DMS153 treated with DMSO at 0.1 percent for 48 hours (cell line): ENCODE measurements around the gene TBPL2.
"Not testable (repeated sequence)": the region's sequence is repeated elsewhere in the genome, so short reads cannot be mapped to it uniquely, and the experiment has no call there.

Experiments used
- DNase-seq: peaks from one replicate; lab custom pipeline; 2025; ENCODE audit not compliant: unreplicated experiment; lab: John Stamatoyannopoulos, UW

The TBPL2 gene

DNA sequence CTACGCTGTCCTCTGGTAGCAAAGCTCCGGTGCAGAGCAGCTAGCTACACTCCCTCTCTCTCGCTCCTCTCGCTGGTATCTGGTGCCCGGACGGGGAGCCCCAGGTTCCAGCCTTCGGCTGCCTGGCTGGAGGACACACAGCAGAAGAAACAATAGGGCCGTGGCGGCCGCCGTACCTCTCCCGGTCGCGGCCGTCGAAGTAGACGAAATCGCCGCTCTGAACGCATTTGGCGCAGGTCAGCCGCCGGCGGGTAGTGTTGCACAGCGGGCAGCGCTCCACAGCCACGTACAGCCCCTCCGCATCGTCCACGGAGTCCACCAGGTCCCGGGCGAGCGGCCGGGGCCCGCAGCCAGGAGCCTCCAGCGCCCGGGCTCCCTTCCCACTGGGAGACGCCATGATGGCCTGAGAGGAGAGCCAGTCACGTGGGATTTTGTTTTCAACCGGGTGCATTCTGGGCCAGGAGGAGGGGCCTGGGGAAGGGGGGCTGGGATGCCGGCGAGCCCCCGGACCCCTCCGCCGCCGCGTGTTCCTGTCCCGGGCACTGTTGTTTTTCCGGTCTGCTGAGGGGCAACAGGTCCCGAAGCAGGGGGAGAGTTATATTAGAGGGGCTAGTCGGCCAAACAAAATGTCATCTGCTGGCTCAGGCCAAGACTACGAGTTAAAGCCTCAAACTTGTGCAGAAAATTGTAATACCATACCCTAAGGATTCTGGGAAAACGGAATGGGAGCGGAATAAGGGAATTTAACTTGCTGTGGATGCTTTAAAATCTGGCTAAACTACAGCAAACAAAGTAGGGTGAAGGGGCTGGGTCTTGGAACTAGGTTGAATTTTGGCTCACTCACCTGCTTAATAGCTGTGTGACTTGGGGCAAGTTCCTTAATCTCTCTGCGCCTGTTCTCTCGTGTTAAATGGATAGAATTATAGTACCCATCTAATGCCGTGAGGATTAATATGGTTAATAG is 28.7 kb downstream of the TBPL2 start, which contains the start of gene ATG14:
Gene ATG14 (minus strand): TSS at position 405 of the 964 bp plus-strand sequence. CDS start 8 bp downstream, at position 397.
- peak; percentile 54 for DNase-seq

DNA sequence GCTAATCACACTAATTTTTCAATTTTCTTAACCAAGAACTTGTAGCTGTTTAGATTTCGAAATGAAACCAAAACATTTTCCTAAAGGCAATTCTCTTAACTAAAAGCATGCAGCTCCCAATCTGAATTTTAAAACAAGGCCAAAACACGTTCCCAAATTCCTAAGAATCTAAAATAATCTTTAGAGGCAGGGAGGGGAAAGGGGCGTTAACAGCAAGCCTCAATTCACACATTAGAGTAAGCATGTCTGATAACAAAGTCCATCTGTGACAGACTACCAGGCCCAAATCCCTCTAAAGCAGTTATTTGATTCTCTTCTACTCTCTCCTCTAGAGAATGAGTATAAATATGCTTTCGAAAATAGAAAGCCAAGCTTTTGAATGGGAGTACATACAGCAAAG is 29.5 kb downstream of the TBPL2 start:
- no peak for DNase-seq

DNA sequence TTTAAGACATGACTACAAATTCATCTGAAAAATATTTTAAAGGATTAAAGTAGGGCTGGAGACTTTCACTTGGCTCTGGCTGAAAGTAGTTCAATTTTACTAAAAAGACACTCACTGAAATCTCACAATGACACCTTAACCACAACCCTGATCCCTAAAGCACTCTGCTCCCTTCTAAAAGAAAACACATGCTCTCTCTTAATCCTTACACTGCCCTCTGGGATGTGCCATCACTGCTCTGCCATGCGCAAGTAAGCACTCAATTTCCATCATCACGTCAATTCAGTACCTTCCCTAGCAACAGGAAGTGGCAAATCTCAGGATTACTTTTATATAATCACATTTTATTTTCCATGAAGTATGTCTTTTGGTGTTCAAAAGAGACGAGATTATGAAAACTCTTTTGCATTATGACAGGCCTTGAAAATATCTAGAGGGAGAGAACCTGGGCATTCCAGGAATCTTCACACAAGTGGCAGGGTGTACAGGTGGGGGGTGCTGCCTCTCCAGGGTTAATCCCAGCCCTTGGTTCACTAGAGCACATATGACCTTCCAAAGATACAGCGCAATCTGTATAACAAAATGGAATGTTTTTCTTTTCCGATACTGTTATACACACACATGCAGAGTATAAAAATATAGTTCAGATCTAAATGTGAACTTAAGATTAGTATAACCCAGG is 36.1 kb downstream of the TBPL2 start:
- no peak for DNase-seq

DNA sequence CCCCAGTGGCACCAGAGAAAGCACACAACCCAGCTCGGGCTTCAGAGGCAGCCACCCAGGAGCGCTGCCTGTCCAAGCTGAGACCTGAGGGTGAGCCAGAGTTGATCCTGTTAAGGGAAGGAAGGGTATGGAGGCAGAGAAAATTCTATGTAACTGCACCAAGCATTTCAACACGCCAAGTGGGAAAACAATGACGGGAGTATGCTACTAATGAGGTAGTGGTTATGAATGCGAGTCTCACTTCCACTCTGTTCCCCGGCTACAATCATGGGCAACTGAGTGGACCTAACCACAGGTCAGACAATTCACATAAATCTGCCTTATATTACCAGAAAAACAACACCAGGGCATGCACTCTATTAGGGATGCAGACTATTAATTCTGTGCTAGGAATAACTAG is 38.7 kb downstream of the TBPL2 start:
- no peak for DNase-seq

- DNase-seq = no peak
These were observed 40.6 kb downstream of the TBPL2 start for GRCh38 chr14:55399852-55400251.

DNA sequence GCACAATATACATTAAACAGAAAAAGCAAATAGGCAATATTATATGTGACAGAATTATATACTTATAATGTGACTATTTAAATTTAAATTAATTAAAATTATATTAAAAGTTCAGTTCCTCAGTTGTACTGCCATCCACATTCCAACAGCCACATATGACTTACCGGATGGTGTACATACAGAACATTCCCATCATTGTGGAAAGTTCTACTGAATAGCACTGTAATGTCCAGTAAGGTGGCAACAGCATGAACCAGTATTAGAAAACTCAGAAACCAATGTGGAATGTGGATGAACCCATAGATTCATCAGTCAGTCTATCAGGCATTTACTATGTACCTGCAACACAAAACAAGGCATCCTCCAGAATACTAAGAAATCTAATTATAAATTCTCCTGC is 41.2 kb downstream of the TBPL2 start:
- no peak for DNase-seq

DNA sequence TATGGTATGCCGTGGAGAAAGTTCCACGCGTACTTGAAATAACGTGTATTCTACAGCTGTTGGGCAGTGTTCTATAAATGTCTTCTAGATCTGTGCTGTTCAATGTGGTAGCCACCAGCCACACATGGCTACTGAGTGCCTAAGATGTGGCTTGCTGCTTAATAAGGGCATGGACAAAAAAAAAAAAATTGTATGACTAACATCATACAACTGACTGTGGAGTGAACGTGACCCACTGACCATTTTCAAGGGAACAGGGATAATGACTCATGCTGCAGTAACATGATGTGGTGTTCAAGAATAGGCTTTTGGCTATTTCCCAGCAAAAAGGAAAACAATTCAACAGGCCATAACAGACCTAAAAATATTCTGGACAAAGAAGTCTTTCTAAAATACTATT is 41.7 kb downstream of the TBPL2 start:
- no peak for DNase-seq

GRCh38 chr14:55389330-55389729 is 51.1 kb downstream of the TBPL2 start:
- DNase-seq = no peak

- no peak for DNase-seq
These were observed 52.3 kb downstream of the TBPL2 start for GRCh38 chr14:55388160-55388559.

- DNase-seq = no peak
These were observed 53.3 kb downstream of the TBPL2 start for GRCh38 chr14:55387121-55387520.

DNA sequence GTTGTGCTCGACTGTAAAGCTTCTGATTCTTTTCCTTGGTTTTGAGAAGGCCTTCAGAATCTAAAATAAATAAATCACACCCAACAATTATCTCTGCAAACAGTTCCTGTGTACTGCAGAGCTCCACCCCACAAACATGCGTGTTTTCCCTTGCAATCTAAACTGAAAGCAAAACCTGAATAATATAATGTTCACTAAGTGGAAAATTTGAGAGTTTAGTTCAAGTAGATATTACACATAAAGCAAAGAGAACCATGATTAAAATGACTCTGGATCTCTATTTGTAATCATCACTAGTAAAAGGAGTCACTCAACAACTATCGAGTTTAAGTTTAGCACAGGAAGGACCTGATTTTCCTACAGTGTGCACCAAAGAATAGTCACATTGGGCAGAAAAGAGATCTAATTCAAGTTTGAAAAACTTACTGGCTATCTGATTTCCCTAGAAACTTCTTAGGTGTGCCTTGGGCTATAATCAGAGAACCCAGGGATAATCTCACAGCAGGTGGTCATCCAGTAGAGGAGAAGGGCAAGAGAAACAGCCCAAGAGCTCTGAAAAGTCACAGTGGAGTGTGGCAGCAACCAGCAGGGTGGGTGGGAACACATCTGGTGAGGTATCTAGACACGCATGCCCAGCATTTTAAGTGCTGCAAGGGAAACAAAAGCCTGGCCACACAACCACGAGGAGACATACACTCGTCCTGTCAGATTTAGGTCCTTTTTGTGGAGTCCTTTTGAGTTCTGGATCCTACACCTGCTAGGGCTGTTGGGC is 54.2 kb downstream of the TBPL2 start:
- DNase-seq = no peak

GRCh38 chr14:55384536-55384935 is 55.9 kb downstream of the TBPL2 start:
- no peak for DNase-seq

DNA sequence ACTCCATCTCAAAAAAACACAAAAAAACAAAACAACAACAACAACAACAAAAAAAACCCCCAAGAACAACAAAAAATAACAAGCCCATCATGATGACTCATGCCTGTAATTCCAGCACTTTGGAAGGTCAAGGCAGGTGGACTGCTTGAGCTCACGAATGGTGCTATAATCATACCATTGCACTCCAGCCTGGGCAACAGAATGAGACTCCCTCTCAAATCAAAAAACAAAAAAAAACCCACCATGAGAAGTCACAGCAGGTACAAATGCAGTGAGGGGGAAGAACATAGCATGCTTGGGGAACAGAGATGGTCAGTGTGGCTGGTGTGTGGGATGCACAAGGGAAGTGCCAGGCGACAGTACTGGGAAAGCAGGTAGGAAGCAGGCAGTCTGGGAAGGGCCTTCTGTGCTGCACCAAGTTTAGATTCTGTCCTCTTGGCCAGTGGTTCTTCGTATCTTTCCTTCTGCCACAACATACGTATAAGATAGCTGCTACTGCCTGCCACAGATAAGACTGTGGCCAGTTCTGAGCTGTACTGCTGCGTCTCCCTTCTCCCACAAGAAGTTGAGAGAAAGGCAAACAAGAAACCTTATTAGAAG is 56.8 kb downstream of the TBPL2 start:
- no peak for DNase-seq

DNA sequence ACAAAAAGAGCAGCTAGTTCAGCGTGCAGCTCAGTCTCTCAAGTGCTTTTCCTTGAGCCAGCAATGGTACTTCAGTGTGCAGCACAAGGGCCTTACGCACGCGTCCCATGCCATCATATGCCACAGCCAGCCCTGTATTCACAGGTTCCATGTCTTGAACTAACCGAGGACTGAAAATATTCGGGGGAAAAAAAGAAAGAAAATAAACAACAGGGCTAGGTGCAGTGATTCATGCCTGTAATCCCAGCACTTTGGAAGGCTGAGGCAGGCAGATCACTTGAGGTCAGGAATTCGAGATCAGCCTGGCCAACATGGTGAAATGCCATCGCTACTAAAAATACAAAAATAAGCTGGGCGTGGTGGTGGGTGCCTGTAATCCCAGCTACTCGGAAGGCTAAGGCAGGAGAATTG is 57.4 kb downstream of the TBPL2 start:
- not testable (repeated sequence) for DNase-seq

DNA sequence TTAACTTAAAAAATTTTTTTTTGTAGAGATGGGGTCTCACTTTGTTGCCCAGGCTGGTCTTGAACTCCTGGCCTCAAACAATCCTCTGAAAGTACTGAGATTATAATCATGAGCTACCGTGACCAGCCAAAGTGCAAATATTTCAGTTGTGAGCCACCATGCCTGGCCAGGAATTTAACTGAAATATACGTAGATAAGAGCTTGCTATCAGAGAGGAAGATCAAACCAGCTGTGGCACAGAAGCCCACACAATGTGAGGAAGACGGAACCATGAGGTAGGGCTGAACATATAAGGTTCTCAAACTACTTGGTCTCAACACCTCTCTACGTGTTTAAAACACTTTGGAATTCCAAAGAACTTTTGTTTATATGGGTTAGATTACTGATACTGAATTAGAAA is 57.9 kb downstream of the TBPL2 start:
- DNase-seq = no peak

DNA sequence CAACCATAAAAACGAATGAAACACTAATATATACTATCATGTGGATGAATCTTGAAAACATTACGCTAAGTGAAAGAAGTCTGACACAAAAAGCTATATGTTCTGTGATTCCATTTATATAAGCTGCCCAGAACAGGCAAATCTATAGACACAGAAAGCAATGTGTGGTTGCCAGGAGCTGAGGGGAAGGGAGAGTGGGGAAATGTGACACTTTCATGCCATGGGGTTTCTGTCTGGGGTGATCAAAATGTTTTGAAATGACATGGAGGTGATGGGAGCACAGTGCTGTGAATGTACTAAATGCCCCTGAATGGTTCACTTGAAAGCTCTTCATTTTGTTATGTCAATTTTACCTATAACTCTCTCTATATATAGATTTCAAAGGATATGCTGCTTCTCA is 58.9 kb downstream of the TBPL2 start:
- no peak for DNase-seq

DNA sequence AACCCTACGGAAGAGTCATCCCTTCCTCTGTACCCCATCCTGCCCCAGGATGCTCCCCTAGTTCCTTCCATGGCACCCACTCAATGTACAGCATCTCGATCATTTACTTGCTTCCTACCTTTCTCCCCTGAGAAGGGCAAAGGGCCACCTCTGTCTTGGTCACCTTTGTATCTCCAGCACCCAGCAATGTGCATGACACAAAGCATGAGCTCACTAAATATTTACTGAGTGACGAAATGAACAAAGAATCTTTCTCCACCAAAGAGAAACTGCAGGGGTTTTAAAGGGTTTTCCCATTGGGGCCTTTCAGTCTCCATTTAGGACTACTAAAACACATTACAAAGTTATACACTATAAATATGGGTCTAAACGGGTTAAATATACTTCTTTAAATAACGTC is 59.4 kb downstream of the TBPL2 start:
- DNase-seq = no peak

DNA sequence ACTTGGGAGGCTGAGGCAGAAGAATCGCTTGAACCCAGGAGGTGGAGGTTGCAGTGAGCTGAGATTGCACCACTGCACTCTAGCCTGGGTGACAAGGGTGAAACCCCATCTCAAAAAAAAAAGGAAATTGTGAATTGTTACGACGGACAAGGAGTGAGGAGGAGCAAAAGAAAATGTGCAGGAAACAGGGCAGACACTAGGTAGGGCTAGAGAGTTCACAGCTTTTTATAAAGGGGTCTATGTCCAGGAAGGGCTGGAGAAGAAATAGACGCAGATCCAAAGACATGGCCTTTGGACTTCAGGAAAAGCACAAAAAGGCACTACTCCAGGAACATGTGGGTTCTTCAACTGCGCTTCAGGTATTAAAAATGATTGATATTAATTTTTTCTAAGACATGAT is 63.2 kb downstream of the TBPL2 start:
- no peak for DNase-seq

DNA sequence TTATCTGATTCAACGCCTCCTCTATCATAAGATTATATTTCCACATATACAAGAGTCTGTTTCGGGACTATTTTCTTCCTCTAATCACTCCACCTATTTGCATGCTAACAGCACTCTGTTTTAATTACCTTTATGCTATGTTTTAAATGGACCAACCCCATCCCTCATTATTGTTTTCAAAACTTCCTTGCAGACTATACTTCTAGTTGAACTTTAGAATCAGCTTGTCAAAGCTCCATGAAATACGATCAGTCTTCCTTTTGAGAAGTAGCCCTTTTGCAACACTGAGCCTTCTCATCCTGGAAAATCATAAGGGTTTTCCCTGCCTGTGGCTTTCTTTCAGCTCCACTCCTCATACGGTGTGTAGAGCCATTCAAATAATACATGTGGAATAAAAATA is 65.6 kb downstream of the TBPL2 start:
- no peak for DNase-seq

GRCh38 chr14:55373784-55374705 is 66.4 kb downstream of the TBPL2 start:
- no peak for DNase-seq
